Stomach smooth muscle (tissue), 2 donors: Measurements from ENCODE around the gene RSPO3.
A peak's percentile ranks its signal among the peaks of the same experiment; 100 is the strongest.

Source experiments
- H3K27ac ChIP-seq: one replicate; pipeline ENCODE4 v1.7.0; 2013; ENCODE audit warnings: mild to moderate bottlenecking, low read length, inconsistent platforms
- H3K27me3 ChIP-seq, 2 donors: one replicate each; pipeline ENCODE4 v1.7.0; 2013; ENCODE audit warnings: low read length in 2 of 2; ENCODE audit not compliant: insufficient read depth in 2 of 2, control insufficient read depth in 1 of 2
- H3K36me3 ChIP-seq, 2 donors: one replicate each; pipeline ENCODE4 v1.7.0; 2013; ENCODE audit warnings: low read length in 2 of 2; ENCODE audit not compliant: control insufficient read depth in 2 of 2, insufficient read depth in 2 of 2
- H3K4me1 ChIP-seq: one replicate; pipeline ENCODE4 v1.7.0; 2013; ENCODE audit warnings: low read length; ENCODE audit not compliant: control insufficient read depth, insufficient read depth
- H3K4me3 ChIP-seq, 2 donors: one replicate each; pipeline ENCODE4 v1.7.0; 2013; ENCODE audit warnings: low read length in 2 of 2
- H3K9ac ChIP-seq, 2 donors: one replicate each; pipeline ENCODE4 v1.7.0; 2013; ENCODE audit warnings: low read length in 2 of 2, mild to moderate bottlenecking in 1 of 2
- H3K9me3 ChIP-seq, 2 donors: one replicate each; pipeline ENCODE4 v1.7.0; 2013; ENCODE audit warnings: low read length in 2 of 2; ENCODE audit not compliant: control insufficient read depth in 2 of 2
- donor health status: healthy.
- donor health status: Pancreatic carcinoma.

RSPO3 gene

GRCh38 chr6:127118298-127119101 lies at the start of gene RSPO3:
RSPO3 (plus strand) TSS chr6:127118671; CDS start chr6:127119193, 522 bp downstream.
- Histone ChIP-seq H3K9ac (peak within 1 kb of the TSS; percentile 44 to 69), H3K4me1 (peaks cover 33% of the 10 kb centered on the region), H3K27me3 (peaks cover 5 to 11% of the 10 kb centered on the region in 2 donors), H3K4me3 (peak within 1 kb of the TSS; percentile 86 to 87), H3K27ac (peak within 1 kb of the TSS; percentile 41), H3K36me3 (no peaks in the 10 kb centered on the region), H3K9me3 (no peaks in the 10 kb centered on the region)

GRCh38 chr6:127069659-127070279 lies 48.7 kb upstream of the RSPO3 start:
- Histone ChIP-seq H3K4me3 (no peak overlapping the region), H3K27me3 (no peaks in the 10 kb centered on the region), H3K27ac (no peak overlapping the region), H3K9ac (no peak overlapping the region), H3K4me1 (no peaks in the 10 kb centered on the region), H3K36me3 (no peaks in the 10 kb centered on the region), H3K9me3 (no peaks in the 10 kb centered on the region)

GRCh38 chr6:127073222-127073621 lies 45.2 kb upstream of the RSPO3 start:
- no peaks in the 10 kb centered on the region for H3K4me1 ChIP-seq
- no peaks in the 10 kb centered on the region for H3K36me3 ChIP-seq
- no peak overlapping the region for H3K27ac ChIP-seq
- no peak overlapping the region for H3K4me3 ChIP-seq
- H3K27me3 ChIP-seq = no peaks in the 10 kb centered on the region
- H3K9ac ChIP-seq = no peak overlapping the region
- H3K9me3 ChIP-seq = no peaks in the 10 kb centered on the region

- Histone ChIP-seq H3K4me1 (no peaks in the 10 kb centered on the region), H3K9ac (no peak overlapping the region), H3K27me3 (no peaks in the 10 kb centered on the region), H3K9me3 (no peaks in the 10 kb centered on the region), H3K36me3 (no peaks in the 10 kb centered on the region), H3K4me3 (no peak overlapping the region), H3K27ac (no peak overlapping the region)
These were observed 42.0 kb upstream of the RSPO3 start for GRCh38 chr6:127076466-127076865.

GRCh38 chr6:127077886-127078285 lies 40.6 kb upstream of the RSPO3 start:
- no peak overlapping the region for H3K4me3 ChIP-seq
- H3K4me1 ChIP-seq = no peaks in the 10 kb centered on the region
- no peaks in the 10 kb centered on the region for H3K9me3 ChIP-seq
- H3K36me3 ChIP-seq = no peaks in the 10 kb centered on the region
- no peaks in the 10 kb centered on the region for H3K27me3 ChIP-seq
- H3K27ac ChIP-seq = no peak overlapping the region
- H3K9ac ChIP-seq = no peak overlapping the region

- Histone ChIP-seq H3K9ac (no peak overlapping the region), H3K4me3 (no peak overlapping the region), H3K27ac (no peak overlapping the region), H3K36me3 (no peaks in the 10 kb centered on the region), H3K27me3 (no peaks in the 10 kb centered on the region), H3K4me1 (no peaks in the 10 kb centered on the region), H3K9me3 (no peaks in the 10 kb centered on the region)
These were observed 39.8 kb upstream of the RSPO3 start for GRCh38 chr6:127078669-127079068.

- Histone ChIP-seq H3K9me3 (no peaks in the 10 kb centered on the region), H3K4me3 (no peak overlapping the region), H3K9ac (no peak overlapping the region), H3K4me1 (no peaks in the 10 kb centered on the region), H3K27me3 (no peaks in the 10 kb centered on the region), H3K27ac (no peak overlapping the region), H3K36me3 (no peaks in the 10 kb centered on the region)
These were observed 38.8 kb upstream of the RSPO3 start for GRCh38 chr6:127079681-127080080.

- H3K27ac ChIP-seq = no peak overlapping the region
These were observed 38.4 kb upstream of the RSPO3 start for GRCh38 chr6:127080081-127080480.

GRCh38 chr6:127083231-127083962 lies 35.1 kb upstream of the RSPO3 start:
- Histone ChIP-seq H3K9ac (no peak overlapping the region), H3K4me1 (no peaks in the 10 kb centered on the region), H3K9me3 (no peaks in the 10 kb centered on the region), H3K4me3 (no peak overlapping the region), H3K27me3 (no peaks in the 10 kb centered on the region), H3K36me3 (no peaks in the 10 kb centered on the region), H3K27ac (no peak overlapping the region)

More at GRCh38 chr6:127080081-127080480, 38.4 kb upstream of the RSPO3 start:
- Histone ChIP-seq H3K27me3 (no peaks in the 10 kb centered on the region), H3K9ac (no peak overlapping the region), H3K9me3 (no peaks in the 10 kb centered on the region), H3K4me3 (no peak overlapping the region), H3K36me3 (no peaks in the 10 kb centered on the region), H3K4me1 (no peaks in the 10 kb centered on the region)

- Histone ChIP-seq H3K4me1 (no peaks in the 10 kb centered on the region), H3K4me3 (no peak overlapping the region), H3K27ac (no peak overlapping the region), H3K9ac (no peak overlapping the region), H3K36me3 (no peaks in the 10 kb centered on the region), H3K27me3 (no peaks in the 10 kb centered on the region), H3K9me3 (no peaks in the 10 kb centered on the region)
These were observed 34.5 kb upstream of the RSPO3 start for GRCh38 chr6:127083963-127084310.
